Neural crest cell (in vitro differentiated cells): Measurements from ENCODE around the gene TSHZ2. TPM values are rescaled to one million over a fixed set of nuclear protein-coding genes. Genes with fewer than 3 reads are reported as not detected.

Experiments
- DNase-seq: peaks from one replicate; pipeline ENCODE4 v3.0.0; 2021; ENCODE audit warnings: low read depth, mixed read lengths, low spot score
- H3K27ac Mint-ChIP-seq: one replicate; pipeline ENCODE4 v1.8.0; 2021; ENCODE audit warnings: mild to moderate bottlenecking, mixed read lengths; ENCODE audit not compliant: unreplicated experiment
- H3K27me3 Mint-ChIP-seq: 2 replicates; pipeline ENCODE4 v1.8.0; 2021; ENCODE audit warnings: low read depth, mild to moderate bottlenecking, mixed read lengths
- H3K36me3 Mint-ChIP-seq: 2 replicates; pipeline ENCODE4 v1.8.0; 2021; ENCODE audit warnings: low read depth, mild to moderate bottlenecking, mixed read lengths
- H3K4me1 Mint-ChIP-seq: 2 replicates; pipeline ENCODE4 v1.8.0; 2021; ENCODE audit warnings: mixed read lengths
- H3K4me3 Mint-ChIP-seq: one replicate; pipeline ENCODE4 v1.8.0; 2021; ENCODE audit warnings: mild to moderate bottlenecking, mixed read lengths
- H3K9me3 Mint-ChIP-seq: 2 replicates; pipeline ENCODE4 v1.8.0; 2021; ENCODE audit warnings: mixed read lengths
- CTCF ChIP-seq: fragments of 200-600 bp; sonication (generic); conservative IDR thresholded peaks from 2 replicates; pipeline ENCODE4 v1.5.0; 2021; ENCODE audit warnings: antibody characterized with exemption, mild to moderate bottlenecking
- total RNA-seq: library from RNA; stranded (reverse); gene quantifications from 2 replicates; pipeline ENCODE4 v1.2.1, GENCODE V29; 2021

The TSHZ2 gene
- total RNA-seq, 1 donor from 2014 or later = 6.4 TPM

GRCh38 chr20:53205046-53205445 lies 232.9 kb downstream of the TSHZ2 start:
- no peak for TF ChIP-seq CTCF
- Mint-ChIP-seq H3K9me3 (no peaks in the 10 kb centered on the region), H3K36me3 (no peaks in the 10 kb centered on the region), H3K27ac (no peak overlapping the region), H3K27me3 (no peaks in the 10 kb centered on the region), H3K4me1 (no peaks in the 10 kb centered on the region), H3K4me3 (no peak overlapping the region)
- DNase-seq = no peak

- peak; percentile 14 for DNase-seq
Observed at GRCh38 chr20:53208110-53208832, 236.1 kb downstream of the TSHZ2 start.

GRCh38 chr20:53210041-53210440 lies 237.9 kb downstream of the TSHZ2 start:
- Mint-ChIP-seq H3K27ac (no peak overlapping the region), H3K4me3 (no peak overlapping the region), H3K4me1 (peaks cover 9% of the 10 kb centered on the region), H3K36me3 (no peaks in the 10 kb centered on the region), H3K9me3 (no peaks in the 10 kb centered on the region), H3K27me3 (no peaks in the 10 kb centered on the region)
- TF ChIP-seq CTCF = no peak
- no peak for DNase-seq

More at GRCh38 chr20:53208110-53208832, 236.1 kb downstream of the TSHZ2 start:
- H3K4me3 Mint-ChIP-seq = no peak overlapping the region
- no peaks in the 10 kb centered on the region for H3K27me3 Mint-ChIP-seq
- H3K4me1 Mint-ChIP-seq = peaks cover 9% of the 10 kb centered on the region
- H3K36me3 Mint-ChIP-seq = no peaks in the 10 kb centered on the region
- H3K9me3 Mint-ChIP-seq = no peaks in the 10 kb centered on the region
- no peak overlapping the region for H3K27ac Mint-ChIP-seq
- peak; percentile 28 for TF ChIP-seq CTCF

GRCh38 chr20:53210931-53211330 lies 238.8 kb downstream of the TSHZ2 start:
- Mint-ChIP-seq H3K4me3 (no peak overlapping the region), H3K27ac (no peak overlapping the region), H3K4me1 (peaks cover 9% of the 10 kb centered on the region), H3K36me3 (no peaks in the 10 kb centered on the region), H3K27me3 (no peaks in the 10 kb centered on the region), H3K9me3 (no peaks in the 10 kb centered on the region)
- DNase-seq = no peak
- TF ChIP-seq CTCF = no peak

GRCh38 chr20:53212018-53212417 lies 239.9 kb downstream of the TSHZ2 start:
- no peak for TF ChIP-seq CTCF
- Mint-ChIP-seq H3K27ac (no peak overlapping the region), H3K4me1 (peaks cover 9% of the 10 kb centered on the region), H3K9me3 (no peaks in the 10 kb centered on the region), H3K36me3 (no peaks in the 10 kb centered on the region), H3K4me3 (no peak overlapping the region), H3K27me3 (peaks cover 4% of the 10 kb centered on the region)
- no peak for DNase-seq
